Measurements from ENCODE around the gene POU6F2. TPM values are rescaled to one million over a fixed set of nuclear protein-coding genes. Genes with fewer than 3 reads are reported as not detected.
A peak's percentile ranks its signal among the peaks of the same experiment; 100 is the strongest.

Gene POU6F2
- total RNA-seq, 1 experiment from 2014 or later: 2.9 TPM

DNA sequence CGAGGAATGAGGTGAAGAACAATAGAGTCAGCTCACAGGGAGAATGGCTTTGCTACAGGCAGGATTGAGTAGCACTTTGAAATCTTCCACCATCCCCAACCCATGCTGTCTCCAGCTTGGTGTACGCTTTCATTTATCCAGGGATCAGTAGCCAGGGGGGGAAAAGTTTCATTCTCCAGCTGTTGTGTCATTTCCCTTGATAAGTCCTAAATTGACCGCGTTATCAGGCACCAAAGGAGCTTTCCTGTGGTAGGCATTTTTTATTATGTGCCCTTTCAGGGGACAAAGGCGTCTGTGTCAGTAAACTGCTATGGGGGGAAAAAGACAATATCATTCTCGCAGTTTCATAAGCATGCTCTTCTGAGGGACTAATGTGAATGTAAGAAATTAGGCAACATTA is 481.9 kb downstream of the POU6F2 start (continued):
- no peak for TF ChIP-seq ZNF263 (CRISPR knock-in tag; IDR thresholded peaks at IDR 0.05; ENCODE audit: low read depth)
- TF ChIP-seq, protein P1, sequence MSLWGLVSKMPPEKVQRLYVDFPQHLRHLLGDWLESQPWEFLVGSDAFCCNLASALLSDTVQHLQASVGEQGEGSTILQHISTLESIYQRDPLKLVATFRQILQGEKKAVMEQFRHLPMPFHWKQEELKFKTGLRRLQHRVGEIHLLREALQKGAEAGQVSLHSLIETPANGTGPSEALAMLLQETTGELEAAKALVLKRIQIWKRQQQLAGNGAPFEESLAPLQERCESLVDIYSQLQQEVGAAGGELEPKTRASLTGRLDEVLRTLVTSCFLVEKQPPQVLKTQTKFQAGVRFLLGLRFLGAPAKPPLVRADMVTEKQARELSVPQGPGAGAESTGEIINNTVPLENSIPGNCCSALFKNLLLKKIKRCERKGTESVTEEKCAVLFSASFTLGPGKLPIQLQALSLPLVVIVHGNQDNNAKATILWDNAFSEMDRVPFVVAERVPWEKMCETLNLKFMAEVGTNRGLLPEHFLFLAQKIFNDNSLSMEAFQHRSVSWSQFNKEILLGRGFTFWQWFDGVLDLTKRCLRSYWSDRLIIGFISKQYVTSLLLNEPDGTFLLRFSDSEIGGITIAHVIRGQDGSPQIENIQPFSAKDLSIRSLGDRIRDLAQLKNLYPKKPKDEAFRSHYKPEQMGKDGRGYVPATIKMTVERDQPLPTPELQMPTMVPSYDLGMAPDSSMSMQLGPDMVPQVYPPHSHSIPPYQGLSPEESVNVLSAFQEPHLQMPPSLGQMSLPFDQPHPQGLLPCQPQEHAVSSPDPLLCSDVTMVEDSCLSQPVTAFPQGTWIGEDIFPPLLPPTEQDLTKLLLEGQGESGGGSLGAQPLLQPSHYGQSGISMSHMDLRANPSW (CRISPR knock-in tag; conservative IDR thresholded peaks at IDR 0.05; ENCODE audit: low read depth): no peak

DNA sequence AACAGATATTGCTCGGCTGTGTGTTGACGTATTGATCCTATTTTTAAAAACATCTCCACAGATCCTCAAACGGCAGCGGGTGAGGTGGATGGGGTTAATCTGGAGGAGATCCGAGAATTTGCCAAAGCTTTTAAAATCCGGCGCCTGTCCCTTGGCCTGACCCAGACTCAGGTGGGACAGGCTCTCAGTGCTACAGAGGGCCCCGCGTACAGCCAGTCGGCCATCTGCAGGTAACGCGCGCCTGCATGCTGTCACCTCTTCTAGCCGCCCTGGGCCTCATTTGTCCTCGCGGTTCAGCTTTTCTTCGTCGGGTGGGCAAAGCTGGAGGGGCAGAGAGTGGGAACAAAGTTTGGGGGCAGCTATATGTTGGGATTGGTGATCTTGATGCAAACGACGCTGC is 482.8 kb downstream of the POU6F2 start:
- ChIA-PET CTCF (no interaction called here), POLR2A (no interaction called here)
- ATAC-seq (no peak), DNase-seq (ENCODE audit: low spot score) (no peak)
- Mint-ChIP-seq H3K36me3 (no peaks in the 10 kb centered on the region), H3K27me3 (ENCODE audit: low read depth) (no peaks in the 10 kb centered on the region), H3K27ac (peak overlapping the region; percentile 39; the same call in 1 of the 2 replicates), H3K4me1 (peaks cover 46% of the 10 kb centered on the region), H3K4me3 (no peak overlapping the region), H3K9me3 (no peaks in the 10 kb centered on the region)
- TF ChIP-seq, protein P2, sequence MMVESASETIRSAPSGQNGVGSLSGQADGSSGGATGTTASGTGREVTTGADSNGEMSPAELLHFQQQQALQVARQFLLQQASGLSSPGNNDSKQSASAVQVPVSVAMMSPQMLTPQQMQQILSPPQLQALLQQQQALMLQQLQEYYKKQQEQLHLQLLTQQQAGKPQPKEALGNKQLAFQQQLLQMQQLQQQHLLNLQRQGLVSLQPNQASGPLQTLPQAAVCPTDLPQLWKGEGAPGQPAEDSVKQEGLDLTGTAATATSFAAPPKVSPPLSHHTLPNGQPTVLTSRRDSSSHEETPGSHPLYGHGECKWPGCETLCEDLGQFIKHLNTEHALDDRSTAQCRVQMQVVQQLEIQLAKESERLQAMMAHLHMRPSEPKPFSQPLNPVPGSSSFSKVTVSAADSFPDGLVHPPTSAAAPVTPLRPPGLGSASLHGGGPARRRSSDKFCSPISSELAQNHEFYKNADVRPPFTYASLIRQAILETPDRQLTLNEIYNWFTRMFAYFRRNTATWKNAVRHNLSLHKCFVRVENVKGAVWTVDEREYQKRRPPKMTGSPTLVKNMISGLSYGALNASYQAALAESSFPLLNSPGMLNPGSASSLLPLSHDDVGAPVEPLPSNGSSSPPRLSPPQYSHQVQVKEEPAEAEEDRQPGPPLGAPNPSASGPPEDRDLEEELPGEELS (CRISPR knock-in tag; IDR thresholded peaks at IDR 0.05): no peak
- TF ChIP-seq, protein P3, sequence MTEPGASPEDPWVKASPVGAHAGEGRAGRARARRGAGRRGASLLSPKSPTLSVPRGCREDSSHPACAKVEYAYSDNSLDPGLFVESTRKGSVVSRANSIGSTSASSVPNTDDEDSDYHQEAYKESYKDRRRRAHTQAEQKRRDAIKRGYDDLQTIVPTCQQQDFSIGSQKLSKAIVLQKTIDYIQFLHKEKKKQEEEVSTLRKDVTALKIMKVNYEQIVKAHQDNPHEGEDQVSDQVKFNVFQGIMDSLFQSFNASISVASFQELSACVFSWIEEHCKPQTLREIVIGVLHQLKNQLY (CRISPR knock-in tag; IDR thresholded peaks at IDR 0.05): no peak
- no peak for TF ChIP-seq JUN (CRISPR knock-in tag; IDR thresholded peaks at IDR 0.05)
- no peak for TF ChIP-seq ZNF219 (CRISPR knock-in tag; IDR thresholded peaks at IDR 0.05; ENCODE audit: borderline replicate concordance)
- TF ChIP-seq ZNF138 (CRISPR knock-in tag; conservative IDR thresholded peaks at IDR 0.05): no peak
- no peak for TF ChIP-seq SOX15 (CRISPR knock-in tag; IDR thresholded peaks at IDR 0.05)
- TF ChIP-seq NFE2L1 (CRISPR knock-in tag; IDR thresholded peaks at IDR 0.05): no peak

DNA sequence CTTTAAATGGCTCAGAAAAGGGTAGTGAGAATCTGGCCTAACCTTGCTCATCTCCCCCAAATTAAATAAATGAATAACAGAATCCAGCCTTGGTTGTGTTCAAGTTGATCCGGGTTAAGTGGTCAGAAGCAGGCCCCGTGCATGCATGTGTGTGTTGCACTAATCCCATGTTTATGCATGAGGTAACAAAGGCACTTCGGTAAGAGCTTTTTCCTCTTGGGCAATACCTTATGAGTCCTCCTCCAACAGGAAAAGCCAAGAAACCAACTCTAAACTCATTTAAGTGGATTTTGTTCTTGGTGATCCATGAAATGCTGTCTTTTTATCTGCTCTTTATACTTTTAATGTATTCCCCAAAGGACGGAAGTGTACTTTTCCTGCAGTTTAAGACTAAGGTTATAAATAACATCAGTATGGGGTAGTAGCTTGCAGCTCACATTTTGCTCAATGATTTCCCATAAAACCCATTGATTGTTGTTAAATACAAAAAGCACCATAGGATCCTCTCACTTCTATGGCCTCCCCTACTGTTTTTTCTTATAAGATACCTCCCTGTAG is 483.6 kb downstream of the POU6F2 start:
- Mint-ChIP-seq H3K27ac (no peak overlapping the region), H3K4me3 (no peak overlapping the region), H3K4me1 (peaks cover 49% of the 10 kb centered on the region), H3K9me3 (no peaks in the 10 kb centered on the region), H3K36me3 (no peaks in the 10 kb centered on the region), H3K27me3 (ENCODE audit: low read depth) (no peaks in the 10 kb centered on the region; the same call in 1 of the 2 replicates)
- ChIA-PET CTCF (interaction anchor here (0.8 to 1.7 kb wide), 4 partner anchors 8 to 532 kb away, joined by 3 to 40 read pairs (median 5); no protein-coding TSS in a partner anchor), POLR2A (no interaction called here)
- DNase-seq (ENCODE audit: low spot score) (no peak), ATAC-seq (no peak)
- no peak for TF ChIP-seq CBFB (CRISPR knock-in tag; IDR thresholded peaks at IDR 0.05; ENCODE audit: low read depth)
- no peak for TF ChIP-seq SOX15 (CRISPR knock-in tag; IDR thresholded peaks at IDR 0.05)
- TF ChIP-seq, protein P4, sequence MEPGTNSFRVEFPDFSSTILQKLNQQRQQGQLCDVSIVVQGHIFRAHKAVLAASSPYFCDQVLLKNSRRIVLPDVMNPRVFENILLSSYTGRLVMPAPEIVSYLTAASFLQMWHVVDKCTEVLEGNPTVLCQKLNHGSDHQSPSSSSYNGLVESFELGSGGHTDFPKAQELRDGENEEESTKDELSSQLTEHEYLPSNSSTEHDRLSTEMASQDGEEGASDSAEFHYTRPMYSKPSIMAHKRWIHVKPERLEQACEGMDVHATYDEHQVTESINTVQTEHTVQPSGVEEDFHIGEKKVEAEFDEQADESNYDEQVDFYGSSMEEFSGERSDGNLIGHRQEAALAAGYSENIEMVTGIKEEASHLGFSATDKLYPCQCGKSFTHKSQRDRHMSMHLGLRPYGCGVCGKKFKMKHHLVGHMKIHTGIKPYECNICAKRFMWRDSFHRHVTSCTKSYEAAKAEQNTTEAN (CRISPR knock-in tag; IDR thresholded peaks at IDR 0.05): no peak
- TF ChIP-seq, protein P2 (CRISPR knock-in tag; IDR thresholded peaks at IDR 0.05): no peak
- TF ChIP-seq KAT7 (CRISPR knock-in tag; IDR thresholded peaks at IDR 0.05; ENCODE audit: borderline replicate concordance): no peak
- TF ChIP-seq ESRRA (CRISPR knock-in tag; IDR thresholded peaks at IDR 0.05; ENCODE audit: borderline replicate concordance): no peak
- TF ChIP-seq, protein P5, sequence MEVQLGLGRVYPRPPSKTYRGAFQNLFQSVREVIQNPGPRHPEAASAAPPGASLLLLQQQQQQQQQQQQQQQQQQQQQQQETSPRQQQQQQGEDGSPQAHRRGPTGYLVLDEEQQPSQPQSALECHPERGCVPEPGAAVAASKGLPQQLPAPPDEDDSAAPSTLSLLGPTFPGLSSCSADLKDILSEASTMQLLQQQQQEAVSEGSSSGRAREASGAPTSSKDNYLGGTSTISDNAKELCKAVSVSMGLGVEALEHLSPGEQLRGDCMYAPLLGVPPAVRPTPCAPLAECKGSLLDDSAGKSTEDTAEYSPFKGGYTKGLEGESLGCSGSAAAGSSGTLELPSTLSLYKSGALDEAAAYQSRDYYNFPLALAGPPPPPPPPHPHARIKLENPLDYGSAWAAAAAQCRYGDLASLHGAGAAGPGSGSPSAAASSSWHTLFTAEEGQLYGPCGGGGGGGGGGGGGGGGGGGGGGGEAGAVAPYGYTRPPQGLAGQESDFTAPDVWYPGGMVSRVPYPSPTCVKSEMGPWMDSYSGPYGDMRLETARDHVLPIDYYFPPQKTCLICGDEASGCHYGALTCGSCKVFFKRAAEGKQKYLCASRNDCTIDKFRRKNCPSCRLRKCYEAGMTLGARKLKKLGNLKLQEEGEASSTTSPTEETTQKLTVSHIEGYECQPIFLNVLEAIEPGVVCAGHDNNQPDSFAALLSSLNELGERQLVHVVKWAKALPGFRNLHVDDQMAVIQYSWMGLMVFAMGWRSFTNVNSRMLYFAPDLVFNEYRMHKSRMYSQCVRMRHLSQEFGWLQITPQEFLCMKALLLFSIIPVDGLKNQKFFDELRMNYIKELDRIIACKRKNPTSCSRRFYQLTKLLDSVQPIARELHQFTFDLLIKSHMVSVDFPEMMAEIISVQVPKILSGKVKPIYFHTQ (CRISPR knock-in tag; IDR thresholded peaks at IDR 0.05): no peak
- TF ChIP-seq, protein P6, sequence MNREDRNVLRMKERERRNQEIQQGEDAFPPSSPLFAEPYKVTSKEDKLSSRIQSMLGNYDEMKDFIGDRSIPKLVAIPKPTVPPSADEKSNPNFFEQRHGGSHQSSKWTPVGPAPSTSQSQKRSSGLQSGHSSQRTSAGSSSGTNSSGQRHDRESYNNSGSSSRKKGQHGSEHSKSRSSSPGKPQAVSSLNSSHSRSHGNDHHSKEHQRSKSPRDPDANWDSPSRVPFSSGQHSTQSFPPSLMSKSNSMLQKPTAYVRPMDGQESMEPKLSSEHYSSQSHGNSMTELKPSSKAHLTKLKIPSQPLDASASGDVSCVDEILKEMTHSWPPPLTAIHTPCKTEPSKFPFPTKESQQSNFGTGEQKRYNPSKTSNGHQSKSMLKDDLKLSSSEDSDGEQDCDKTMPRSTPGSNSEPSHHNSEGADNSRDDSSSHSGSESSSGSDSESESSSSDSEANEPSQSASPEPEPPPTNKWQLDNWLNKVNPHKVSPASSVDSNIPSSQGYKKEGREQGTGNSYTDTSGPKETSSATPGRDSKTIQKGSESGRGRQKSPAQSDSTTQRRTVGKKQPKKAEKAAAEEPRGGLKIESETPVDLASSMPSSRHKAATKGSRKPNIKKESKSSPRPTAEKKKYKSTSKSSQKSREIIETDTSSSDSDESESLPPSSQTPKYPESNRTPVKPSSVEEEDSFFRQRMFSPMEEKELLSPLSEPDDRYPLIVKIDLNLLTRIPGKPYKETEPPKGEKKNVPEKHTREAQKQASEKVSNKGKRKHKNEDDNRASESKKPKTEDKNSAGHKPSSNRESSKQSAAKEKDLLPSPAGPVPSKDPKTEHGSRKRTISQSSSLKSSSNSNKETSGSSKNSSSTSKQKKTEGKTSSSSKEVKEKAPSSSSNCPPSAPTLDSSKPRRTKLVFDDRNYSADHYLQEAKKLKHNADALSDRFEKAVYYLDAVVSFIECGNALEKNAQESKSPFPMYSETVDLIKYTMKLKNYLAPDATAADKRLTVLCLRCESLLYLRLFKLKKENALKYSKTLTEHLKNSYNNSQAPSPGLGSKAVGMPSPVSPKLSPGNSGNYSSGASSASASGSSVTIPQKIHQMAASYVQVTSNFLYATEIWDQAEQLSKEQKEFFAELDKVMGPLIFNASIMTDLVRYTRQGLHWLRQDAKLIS (CRISPR knock-in tag; IDR thresholded peaks at IDR 0.05; ENCODE audit: borderline replicate concordance): no peak
